Measurements from ENCODE around the gene PALD1. TPM values are rescaled to one million over a fixed set of nuclear protein-coding genes. Genes with fewer than 3 reads are reported as not detected.

Gene PALD1
- total and polyA plus RNA-seq, 2 of the 4 experiments (the other 2 are of a cell fraction): 0.12 to 0.18 TPM

DNA sequence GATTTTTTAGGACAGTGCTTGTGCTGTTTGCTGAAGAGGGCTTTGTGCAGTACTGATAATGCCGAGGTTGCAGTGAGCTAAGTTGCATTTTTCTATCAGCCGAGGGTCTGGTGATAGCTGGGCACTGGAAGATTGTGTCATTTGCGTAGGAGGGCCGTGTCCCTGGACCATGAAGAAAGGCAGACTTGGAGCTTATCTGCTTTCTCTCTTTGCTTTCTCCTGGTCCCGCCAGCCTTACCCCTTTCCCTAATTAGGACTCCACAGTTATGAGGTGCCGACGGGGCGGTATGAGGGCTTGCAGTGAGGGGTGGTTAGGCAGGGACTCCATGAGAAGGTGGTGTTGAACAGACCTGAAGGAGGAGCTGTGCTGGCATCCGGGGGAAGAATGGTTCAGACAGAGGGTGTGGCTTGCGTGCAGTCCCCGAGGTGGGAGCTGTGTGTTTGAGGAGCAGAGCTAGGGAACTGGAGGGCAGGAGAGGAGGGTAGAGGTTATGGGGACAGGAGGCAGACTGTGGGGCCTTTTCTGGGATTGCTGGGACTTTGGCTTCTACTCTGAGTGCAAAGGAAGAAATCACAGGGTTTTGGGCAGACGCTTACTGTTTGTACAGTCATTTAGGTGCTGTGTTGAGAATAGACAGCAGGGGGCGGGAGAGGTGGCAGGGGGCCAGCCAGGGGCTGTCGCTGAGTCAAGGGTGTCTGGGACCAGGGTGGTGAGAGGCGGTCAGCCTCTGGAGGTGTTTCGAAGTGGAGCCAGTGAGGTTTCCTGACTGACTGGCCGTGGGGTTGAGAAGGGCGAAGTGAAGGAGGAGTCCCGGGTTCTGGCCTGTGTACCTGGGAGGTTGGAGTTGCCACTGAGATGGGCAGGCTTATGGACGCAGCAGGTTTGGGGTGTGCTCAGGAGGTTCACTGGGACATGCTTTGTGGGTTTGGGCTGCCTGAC lies 80.6 kb downstream of the PALD1 start (continued):
- TF ChIP-seq, protein P1, sequence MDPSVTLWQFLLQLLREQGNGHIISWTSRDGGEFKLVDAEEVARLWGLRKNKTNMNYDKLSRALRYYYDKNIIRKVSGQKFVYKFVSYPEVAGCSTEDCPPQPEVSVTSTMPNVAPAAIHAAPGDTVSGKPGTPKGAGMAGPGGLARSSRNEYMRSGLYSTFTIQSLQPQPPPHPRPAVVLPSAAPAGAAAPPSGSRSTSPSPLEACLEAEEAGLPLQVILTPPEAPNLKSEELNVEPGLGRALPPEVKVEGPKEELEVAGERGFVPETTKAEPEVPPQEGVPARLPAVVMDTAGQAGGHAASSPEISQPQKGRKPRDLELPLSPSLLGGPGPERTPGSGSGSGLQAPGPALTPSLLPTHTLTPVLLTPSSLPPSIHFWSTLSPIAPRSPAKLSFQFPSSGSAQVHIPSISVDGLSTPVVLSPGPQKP (IDR thresholded peaks at IDR 0.05; ENCODE audit: borderline replicate concordance, low read depth, low read length): no peak

- dilution Hi-C loops (cut with HindIII; ENCODE audit: low sequenced_read_pairs, unreplicated experiment) (no loop called here), in situ Hi-C loops (cut with MboI; ENCODE audit: low sequenced_read_pairs) (no loop called here), intact Hi-C loops (cut with micrococcal nuclease) (loop anchor here (1.0 kb wide), 1 partner anchor 199 kb away; no protein-coding TSS in a partner anchor)
- no peak overlapping the region for H3K56ac ChIP-seq (ENCODE audit: extremely low read depth, insufficient read depth, low read length)
- H2BK15ac ChIP-seq (ENCODE audit: low read depth, low read length): no peak overlapping the region
- no peak for ATAC-seq (ENCODE audit: low read depth)
- no peak overlapping the region for H4K5ac ChIP-seq (ENCODE audit: low read depth, low read length)
- no peak overlapping the region for H3K4me3 ChIP-seq (ENCODE audit: insufficient read depth, low read depth, low read length)
- no peak overlapping the region for H2BK120ac ChIP-seq (ENCODE audit: low read depth, low read length)
- POLR2A ChIA-PET (ENCODE audit: unreplicated experiment): no interaction called here
- H3K36me3 ChIP-seq (ENCODE audit: control insufficient read depth, insufficient read depth, low read length): no peaks in the 10 kb centered on the region
- H3K27ac ChIP-seq (ENCODE audit: insufficient read depth, low read length): no peak overlapping the region
- no peak overlapping the region for H2BK20ac ChIP-seq (ENCODE audit: low read depth, low read length)
- CTCF ChIA-PET: no interaction called here
- H2AFZ ChIP-seq (replicated peaks; ENCODE audit: low read length, poor library complexity): no peak overlapping the region
- no peak overlapping the region for H3K4ac ChIP-seq (ENCODE audit: low read depth, low read length)
- no peak overlapping the region for H4K91ac ChIP-seq (ENCODE audit: insufficient read depth, low read depth, low read length)
- no peak overlapping the region for H3K18ac ChIP-seq (ENCODE audit: low read depth, low read length)
- no peaks in the 10 kb centered on the region for H3K9me1 ChIP-seq (ENCODE audit: insufficient read depth, low read length)
- no peak overlapping the region for H2BK5ac ChIP-seq (ENCODE audit: low read depth, low read length, poor library complexity, severe bottlenecking)
- no peak overlapping the region for H3K23ac ChIP-seq (ENCODE audit: low read depth, low read length)
- no peak overlapping the region for H2AK9ac ChIP-seq (replicated peaks; ENCODE audit: low read depth, low read length, poor library complexity)
- no peak overlapping the region for H3K9ac ChIP-seq (ENCODE audit: low read depth, low read length)
- H3K27me3 ChIP-seq (ENCODE audit: control insufficient read depth, insufficient read depth, low read length): peaks cover 13% of the 10 kb centered on the region
- H4K8ac ChIP-seq (ENCODE audit: low read depth in 2 of 2, low read length in 2 of 2): no peak overlapping the region
- TF ChIP-seq POLR2A (IDR thresholded peaks at IDR 0.05; ENCODE audit: low read depth, low read length) (no peak), SMC3 (IDR thresholded peaks at IDR 0.05; ENCODE audit: low read depth, low read length) (no peak), RCOR1 (IDR thresholded peaks at IDR 0.05; ENCODE audit: insufficient replicate concordance, low read length) (no peak), FOS (IDR thresholded peaks at IDR 0.05; ENCODE audit: low read depth, low read length) (no peak), RAD21 (IDR thresholded peaks at IDR 0.05; ENCODE audit: low read length) (no peak)
- TF ChIP-seq, protein P1 (IDR thresholded peaks at IDR 0.05; ENCODE audit: borderline replicate concordance, low read depth, low read length): no peak
- H3K4me1 ChIP-seq (ENCODE audit: control insufficient read depth, insufficient read depth, low read length): peaks cover 3% of the 10 kb centered on the region; the same call in 1 of the 2 replicates
- H3K4me2 ChIP-seq (ENCODE audit: low read depth, low read length): no peak overlapping the region
- H2AK5ac ChIP-seq (ENCODE audit: low read depth, low read length): no peak overlapping the region
- no peaks in the 10 kb centered on the region for H3K9me3 ChIP-seq (ENCODE audit: control insufficient read depth, insufficient read depth, low read length)
- WGBS, 2 experiments (ENCODE audit: extremely low coverage in 2 of 2, insufficient read length in 1 of 2): 100% methylated on average over 2 of the region's 5 CpGs; no CpG with 5 or more reads in 1 of the 2 experiments
- H3K79me1 ChIP-seq (ENCODE audit: low read depth in 1 of 2, low read length in 2 of 2): no peaks in the 10 kb centered on the region
- no peaks in the 10 kb centered on the region for H4K20me1 ChIP-seq (ENCODE audit: insufficient read depth, low read length)
- DNase-seq: no peak
- BruUV-seq (replicated peaks): no TSS peak
- no peak overlapping the region for H3K14ac ChIP-seq (replicated peaks; ENCODE audit: low read depth, low read length)
These were observed 81.3 kb downstream of the PALD1 start for GRCh38 chr10:70559861-70560260.

All from IMR-90 (cell line).